ENCODE measurements around the gene ZNF681.

The ZNF681 gene

GRCh38 chr19:23785982-23786381 is 27.3 kb upstream of the ZNF681 start:
- no peak overlapping the region for H3K4me2 ChIP-seq (ENCODE audit: low read depth, low read length, poor library complexity, severe bottlenecking)
- no peaks in the 10 kb centered on the region for H3K9me3 ChIP-seq (ENCODE audit: insufficient read depth, low read length)
- H3K9ac ChIP-seq (ENCODE audit: low read length) = no peak overlapping the region
- H3F3A ChIP-seq (ENCODE audit: insufficient read depth) = no peaks in the 10 kb centered on the region
- H3K27ac ChIP-seq (ENCODE audit: low read depth, low read length) = no peak overlapping the region
- TF ChIP-seq CTCF (IDR thresholded peaks at IDR 0.05; ENCODE audit: insufficient read depth, low read length, poor library complexity, severe bottlenecking) (no peak), EZH2phosphoT487 (conservative IDR thresholded peaks at IDR 0.05; ENCODE audit: low read length) (no peak)
- no peaks in the 10 kb centered on the region for H3K36me3 ChIP-seq (ENCODE audit: low read length)
- H3K9me2 ChIP-seq (replicated peaks; ENCODE audit: insufficient read depth, low read length) = no peaks in the 10 kb centered on the region
- no peaks in the 10 kb centered on the region for H3K27me3 ChIP-seq (ENCODE audit: low read length)
- 0 out of 2 replicates have a peak, but pooled peaks cover 6% of the 10 kb centered on the region for H3K79me2 ChIP-seq (ENCODE audit: insufficient read depth, low read length)
- no peak overlapping the region for H2AFZ ChIP-seq (ENCODE audit: low read depth, low read length, severe bottlenecking)
- H4K20me1 ChIP-seq (ENCODE audit: low read depth, low read length) = no peaks in the 10 kb centered on the region
- H3K4me3 ChIP-seq (ENCODE audit: insufficient read depth, low read length, poor library complexity, severe bottlenecking) = no peak overlapping the region

- H3K27me3 ChIP-seq (ENCODE audit: low read length) = no peaks in the 10 kb centered on the region
- TF ChIP-seq CTCF (IDR thresholded peaks at IDR 0.05; ENCODE audit: insufficient read depth, low read length, poor library complexity, severe bottlenecking) (no peak), EZH2phosphoT487 (conservative IDR thresholded peaks at IDR 0.05; ENCODE audit: low read length) (no peak)
- H3K27ac ChIP-seq (ENCODE audit: low read depth, low read length) = no peak overlapping the region
- H3K4me2 ChIP-seq (ENCODE audit: low read depth, low read length, poor library complexity, severe bottlenecking) = no peak overlapping the region
- H3K9me3 ChIP-seq (ENCODE audit: insufficient read depth, low read length) = no peaks in the 10 kb centered on the region
- 0 out of 2 replicates have a peak, but pooled peaks cover 6% of the 10 kb centered on the region for H3K79me2 ChIP-seq (ENCODE audit: insufficient read depth, low read length)
- no peak overlapping the region for H3K4me3 ChIP-seq (ENCODE audit: insufficient read depth, low read length, poor library complexity, severe bottlenecking)
- no peak overlapping the region for H2AFZ ChIP-seq (ENCODE audit: low read depth, low read length, severe bottlenecking)
- H3K9ac ChIP-seq (ENCODE audit: low read length) = no peak overlapping the region
- no peaks in the 10 kb centered on the region for H3K9me2 ChIP-seq (replicated peaks; ENCODE audit: insufficient read depth, low read length)
- H4K20me1 ChIP-seq (ENCODE audit: low read depth, low read length) = no peaks in the 10 kb centered on the region
- H3K36me3 ChIP-seq (ENCODE audit: low read length) = 0 out of 2 replicates have a peak, but pooled peaks cover 4% of the 10 kb centered on the region
- no peaks in the 10 kb centered on the region for H3F3A ChIP-seq (ENCODE audit: insufficient read depth)
Observed at GRCh38 chr19:23784274-23784673, 25.6 kb upstream of the ZNF681 start.

GRCh38 chr19:23783636-23784035 is 24.9 kb upstream of the ZNF681 start:
- H3K4me2 ChIP-seq (ENCODE audit: low read depth, low read length, poor library complexity, severe bottlenecking) = no peak overlapping the region
- 0 out of 2 replicates have a peak, but pooled peaks cover 4% of the 10 kb centered on the region for H3K36me3 ChIP-seq (ENCODE audit: low read length)
- no peaks in the 10 kb centered on the region for H3K27me3 ChIP-seq (ENCODE audit: low read length)
- H3K4me3 ChIP-seq (ENCODE audit: insufficient read depth, low read length, poor library complexity, severe bottlenecking) = no peak overlapping the region
- TF ChIP-seq CTCF (IDR thresholded peaks at IDR 0.05; ENCODE audit: insufficient read depth, low read length, poor library complexity, severe bottlenecking) (no peak), EZH2phosphoT487 (conservative IDR thresholded peaks at IDR 0.05; ENCODE audit: low read length) (no peak)
- H3K27ac ChIP-seq (ENCODE audit: low read depth, low read length) = no peak overlapping the region
- no peaks in the 10 kb centered on the region for H3K9me2 ChIP-seq (replicated peaks; ENCODE audit: insufficient read depth, low read length)
- H3F3A ChIP-seq (ENCODE audit: insufficient read depth) = no peaks in the 10 kb centered on the region
- no peaks in the 10 kb centered on the region for H3K9me3 ChIP-seq (ENCODE audit: insufficient read depth, low read length)
- H3K9ac ChIP-seq (ENCODE audit: low read length) = no peak overlapping the region
- H4K20me1 ChIP-seq (ENCODE audit: low read depth, low read length) = no peaks in the 10 kb centered on the region
- 0 out of 2 replicates have a peak, but pooled peaks cover 6% of the 10 kb centered on the region for H3K79me2 ChIP-seq (ENCODE audit: insufficient read depth, low read length)
- H2AFZ ChIP-seq (ENCODE audit: low read depth, low read length, severe bottlenecking) = no peak overlapping the region

All from SU-DHL-6 (cell line).